MM.1S (cell line): ENCODE data around the gene CISD1.

Experiments
- DNase-seq: peaks from one replicate; pipeline ENCODE4 v3.0.0-alpha.2; 2015
- H2AFZ ChIP-seq: fragments of 300-600 bp; sonication (generic); 2 replicates; pipeline ENCODE4 v1.6.0; 2016; ENCODE audit warnings: antibody characterized with exemption, low read length
- H3F3A ChIP-seq: fragments of 300-600 bp; sonication (generic); 2 replicates; pipeline ENCODE4 v1.6.1; 2016; ENCODE audit warnings: mild to moderate bottlenecking, antibody characterized with exemption, low read length, moderate library complexity, mixed read lengths; ENCODE audit not compliant: insufficient read depth
- H3K27ac ChIP-seq: fragments of 300-600 bp; sonication (generic); 2 replicates; pipeline ENCODE4 v1.5.1; 2016; ENCODE audit warnings: mild to moderate bottlenecking, low read length
- H3K27me3 ChIP-seq: fragments of 300-600 bp; sonication (generic); replicated peaks from 2 replicates; pipeline ENCODE4 v1.6.0; 2016; ENCODE audit warnings: low read length; ENCODE audit not compliant: insufficient read depth
- H3K36me3 ChIP-seq: fragments of 300-600 bp; sonication (generic); replicated peaks from 2 replicates; pipeline ENCODE4 v1.6.1; 2016; ENCODE audit warnings: mild to moderate bottlenecking, low read length, mixed read lengths; ENCODE audit not compliant: insufficient read depth
- H3K4me1 ChIP-seq: fragments of 300-600 bp; sonication (generic); 2 replicates; pipeline ENCODE4 v1.6.1; 2016; ENCODE audit warnings: low read length, mixed read lengths
- H3K4me2 ChIP-seq: fragments of 300-600 bp; sonication (generic); 2 replicates; pipeline ENCODE4 v1.6.0; 2016; ENCODE audit warnings: low read depth, low read length
- H3K4me3 ChIP-seq: fragments of 300-600 bp; sonication (generic); 2 replicates; pipeline ENCODE4 v1.5.1; 2016; ENCODE audit warnings: low read length, mixed read lengths
- H3K79me2 ChIP-seq: fragments of 300-600 bp; sonication (generic); 2 replicates; pipeline ENCODE4 v1.6.1; 2016; ENCODE audit warnings: mixed run types, low read length, mixed read lengths
- H3K9ac ChIP-seq: fragments of 300-600 bp; sonication (generic); 2 replicates; pipeline ENCODE4 v1.6.1; 2016; ENCODE audit warnings: low read length, mixed read lengths
- H3K9me2 ChIP-seq: fragments of 300-600 bp; sonication (generic); replicated peaks from 2 replicates; pipeline ENCODE4 v1.6.1; 2016; ENCODE audit warnings: mild to moderate bottlenecking, low read length, mixed read lengths; ENCODE audit not compliant: insufficient read depth
- H3K9me3 ChIP-seq: fragments of 300-600 bp; sonication (generic); replicated peaks from 2 replicates; pipeline ENCODE4 v1.6.1; 2016; ENCODE audit warnings: mild to moderate bottlenecking, low read length, mixed read lengths; ENCODE audit not compliant: insufficient read depth
- H4K20me1 ChIP-seq: fragments of 300-600 bp; sonication (generic); 2 replicates; pipeline ENCODE4 v1.6.1; 2016; ENCODE audit warnings: mild to moderate bottlenecking, low read length, moderate library complexity, mixed read lengths; ENCODE audit not compliant: insufficient read depth
- EZH2 ChIP-seq: fragments of 300-600 bp; sonication (generic); optimal IDR thresholded peaks from 2 replicates; pipeline ENCODE3; 2017; ENCODE audit warnings: low read depth, mild to moderate bottlenecking, antibody characterized with exemption, low read length, mixed read lengths
- EZH2phosphoT487 ChIP-seq: fragments of 300-600 bp; sonication (generic); IDR thresholded peaks from 2 replicates; pipeline ENCODE4 v1.6.1; 2018; ENCODE audit warnings: antibody characterized with exemption, low read length
- TF ChIP-seq, protein P1 (sequence below): fragments of 300-600 bp; sonication (generic); IDR thresholded peaks from 2 replicates; pipeline ENCODE4 v1.5.1; 2016; ENCODE audit warnings: antibody characterized with exemption, low read length, mixed read lengths

Gene CISD1

DNA sequence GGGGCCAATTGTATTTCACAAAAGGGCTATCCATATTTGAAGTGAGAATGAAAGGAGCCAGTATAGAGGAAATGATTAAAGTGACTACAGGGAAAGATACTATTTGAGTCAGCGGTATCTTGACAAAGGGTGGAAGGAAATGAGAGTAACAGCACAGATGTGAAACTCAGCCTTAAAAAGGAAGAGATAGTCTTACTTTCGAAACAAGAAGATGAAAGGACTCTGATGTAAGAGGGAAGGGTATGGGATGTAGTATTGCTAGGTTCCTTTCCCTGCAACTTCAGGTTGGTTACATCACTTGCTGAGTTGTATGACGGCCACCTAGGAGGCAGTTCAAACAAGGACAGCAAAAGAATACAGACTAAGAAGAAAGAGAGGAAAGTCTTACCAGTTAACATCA lies 13.7 kb downstream of the CISD1 start:
- no peak overlapping the region for H2AFZ ChIP-seq
- no peaks in the 10 kb centered on the region for H3K36me3 ChIP-seq
- TF ChIP-seq EZH2 (no peak), EZH2phosphoT487 (no peak)
- TF ChIP-seq, protein P1, sequence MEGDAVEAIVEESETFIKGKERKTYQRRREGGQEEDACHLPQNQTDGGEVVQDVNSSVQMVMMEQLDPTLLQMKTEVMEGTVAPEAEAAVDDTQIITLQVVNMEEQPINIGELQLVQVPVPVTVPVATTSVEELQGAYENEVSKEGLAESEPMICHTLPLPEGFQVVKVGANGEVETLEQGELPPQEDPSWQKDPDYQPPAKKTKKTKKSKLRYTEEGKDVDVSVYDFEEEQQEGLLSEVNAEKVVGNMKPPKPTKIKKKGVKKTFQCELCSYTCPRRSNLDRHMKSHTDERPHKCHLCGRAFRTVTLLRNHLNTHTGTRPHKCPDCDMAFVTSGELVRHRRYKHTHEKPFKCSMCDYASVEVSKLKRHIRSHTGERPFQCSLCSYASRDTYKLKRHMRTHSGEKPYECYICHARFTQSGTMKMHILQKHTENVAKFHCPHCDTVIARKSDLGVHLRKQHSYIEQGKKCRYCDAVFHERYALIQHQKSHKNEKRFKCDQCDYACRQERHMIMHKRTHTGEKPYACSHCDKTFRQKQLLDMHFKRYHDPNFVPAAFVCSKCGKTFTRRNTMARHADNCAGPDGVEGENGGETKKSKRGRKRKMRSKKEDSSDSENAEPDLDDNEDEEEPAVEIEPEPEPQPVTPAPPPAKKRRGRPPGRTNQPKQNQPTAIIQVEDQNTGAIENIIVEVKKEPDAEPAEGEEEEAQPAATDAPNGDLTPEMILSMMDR = no peak
- 0 out of 2 replicates have a peak, but pooled peaks cover 4% of the 10 kb centered on the region for H4K20me1 ChIP-seq
- H3K4me2 ChIP-seq = peak overlapping the region; percentile 33
- H3K4me3 ChIP-seq = no peak overlapping the region
- peak overlapping the region; percentile 21; the same call in 1 of the 2 replicates for H3K27ac ChIP-seq
- no peaks in the 10 kb centered on the region for H3K27me3 ChIP-seq
- peaks cover 19% of the 10 kb centered on the region; the same call in 1 of the 2 replicates for H3F3A ChIP-seq
- H3K4me1 ChIP-seq = peaks cover 32% of the 10 kb centered on the region
- no peaks in the 10 kb centered on the region for H3K9me3 ChIP-seq
- H3K9ac ChIP-seq = no peak overlapping the region
- peak; percentile 89 for DNase-seq
- 0 out of 2 replicates have a peak, but pooled peaks cover 3% of the 10 kb centered on the region for H3K79me2 ChIP-seq
- no peaks in the 10 kb centered on the region for H3K9me2 ChIP-seq

DNA sequence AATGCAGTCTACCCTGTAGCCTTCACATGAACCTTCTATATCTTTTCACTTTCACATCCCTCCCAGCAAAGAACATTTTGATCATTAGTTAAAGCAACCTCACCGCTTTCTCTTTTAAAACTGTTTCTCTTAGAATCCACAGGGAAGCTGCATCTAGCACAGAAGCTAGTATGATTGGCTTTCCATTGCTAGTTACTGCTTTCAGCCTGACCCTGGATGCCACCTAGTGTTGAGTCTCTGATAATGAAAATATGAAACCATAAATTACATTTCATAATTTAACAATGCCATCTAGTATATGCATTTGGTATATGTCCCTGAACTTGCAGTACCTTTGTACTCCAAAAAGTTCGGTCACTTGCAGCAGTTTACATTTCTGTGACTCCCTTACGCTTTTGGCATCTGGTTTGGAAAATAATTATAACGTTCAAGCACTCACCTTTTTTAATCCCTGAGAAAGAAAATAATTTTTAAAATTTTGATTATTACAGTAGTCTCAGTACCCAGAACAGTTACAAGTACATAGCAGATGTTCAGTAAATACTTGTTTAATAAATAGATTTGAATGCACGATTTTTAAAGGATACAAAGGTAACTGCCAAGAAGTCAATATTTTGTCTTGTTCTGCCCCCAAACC lies 22.7 kb downstream of the CISD1 start:
- Histone ChIP-seq H3K27ac (no peak overlapping the region), H3K4me1 (no peaks in the 10 kb centered on the region), H3K79me2 (no peaks in the 10 kb centered on the region), H3K4me2 (no peak overlapping the region), H3K4me3 (no peak overlapping the region), H3K9me3 (no peaks in the 10 kb centered on the region), H3F3A (no peaks in the 10 kb centered on the region), H2AFZ (no peak overlapping the region), H3K9me2 (no peaks in the 10 kb centered on the region), H3K9ac (no peak overlapping the region), H3K27me3 (no peaks in the 10 kb centered on the region), H3K36me3 (no peaks in the 10 kb centered on the region), H4K20me1 (no peaks in the 10 kb centered on the region)
- DNase-seq = peak; percentile 57
- TF ChIP-seq EZH2 (no peak), EZH2phosphoT487 (no peak)
- TF ChIP-seq, protein P1 = peak; percentile 75

DNA sequence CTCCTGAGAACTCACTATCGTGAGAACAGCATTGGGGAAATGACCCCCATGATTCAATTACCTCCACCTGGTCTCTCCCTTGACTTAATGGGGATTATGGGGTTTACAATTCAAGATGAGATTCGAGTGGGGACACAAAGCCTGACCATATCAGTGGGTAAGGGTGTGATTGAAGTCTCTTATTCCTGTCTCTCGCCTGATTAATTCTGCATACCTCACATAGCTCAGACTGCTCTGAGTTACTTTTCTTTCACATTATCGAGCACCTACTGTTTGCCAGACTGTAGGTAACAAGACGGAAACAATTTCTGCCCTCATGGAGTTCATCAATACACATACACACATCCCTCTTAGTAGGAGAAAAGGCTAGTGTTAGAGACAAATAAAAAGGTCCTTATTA lies 25.0 kb downstream of the CISD1 start:
- no peak overlapping the region for H3K9ac ChIP-seq
- H3K79me2 ChIP-seq = no peaks in the 10 kb centered on the region
- H2AFZ ChIP-seq = no peak overlapping the region
- no peak for DNase-seq
- TF ChIP-seq EZH2phosphoT487 = no peak
- TF ChIP-seq, protein P1 = no peak
- no peak for TF ChIP-seq EZH2
- no peaks in the 10 kb centered on the region for H3K36me3 ChIP-seq
- H3K27me3 ChIP-seq = no peaks in the 10 kb centered on the region
- H3K9me2 ChIP-seq = no peaks in the 10 kb centered on the region
- H3K4me2 ChIP-seq = no peak overlapping the region
- no peak overlapping the region for H3K27ac ChIP-seq
- no peak overlapping the region for H3K4me3 ChIP-seq
- no peaks in the 10 kb centered on the region for H3F3A ChIP-seq
- no peaks in the 10 kb centered on the region for H3K9me3 ChIP-seq
- H4K20me1 ChIP-seq = no peaks in the 10 kb centered on the region
- H3K4me1 ChIP-seq = no peaks in the 10 kb centered on the region
